Endothelial cell of umbilical vein (primary cell): ENCODE data around the gene LATS1. TPM values are rescaled to one million over a fixed set of nuclear protein-coding genes. Genes with fewer than 3 reads are reported as not detected.

Source experiments
- BruUV-seq: library from RNA; stranded (reverse); fragments of 400-500 nt; replicated peaks from 2 replicates; lab custom pipeline; 2021; lab: Mats Ljungman, UMichigan
- CTCF ChIA-PET: fragments of 300-600, 350-600 bp; sonication (Branson Sonifier 250); formaldehyde crosslinking; loops from one replicate; lab custom pipeline; 2021; ENCODE audit warnings: antibody characterized with exemption, inconsistent platforms; lab: Charles Lee
- POLR2A ChIA-PET: fragments of 300-600, 350-600 bp; sonication (Branson Sonifier 250); formaldehyde crosslinking; loops from one replicate; lab custom pipeline; 2021; ENCODE audit warnings: antibody characterized with exemption, inconsistent platforms; lab: Charles Lee
- DNase-seq: peaks from one replicate; pipeline ENCODE4 v3.0.0-alpha.2; 2011; ENCODE audit warnings: low read depth, low spot score
- FAIRE-seq: peaks from 2 replicates; lab custom pipeline; 2011; peaks lifted over from hg19 to GRCh38; lab: Jason Lieb, UNC
- H2AFZ ChIP-seq: 2 replicates; pipeline ENCODE4 v1.6.0; 2012; ENCODE audit warnings: low read depth, low read length, control low read depth, inconsistent platforms
- H3K27ac ChIP-seq: 2 replicates; pipeline ENCODE4 v1.5.1; 2011; ENCODE audit warnings: low read depth, mild to moderate bottlenecking, control low read depth, low read length, moderate library complexity; ENCODE audit not compliant: insufficient read depth
- H3K27me3 ChIP-seq, 2 experiments: 2 replicates each; pipeline versions ENCODE4 v1.6.0 to v1.6.1; 2011; ENCODE audit warnings: low read length in 2 of 2, mixed read lengths in 1 of 2; ENCODE audit not compliant: control insufficient read depth in 2 of 2, insufficient read depth in 2 of 2
- H3K36me3 ChIP-seq, 2 experiments: 2 replicates in 1 of 2; 3 replicates in 1 of 2; pipeline ENCODE4 v1.5.1; 2011; ENCODE audit warnings: low read length in 2 of 2, mild to moderate bottlenecking in 1 of 2, moderate library complexity in 1 of 2; ENCODE audit not compliant: control insufficient read depth in 2 of 2, insufficient read depth in 2 of 2; ENCODE audit errors: extremely low read depth in 1 of 2
- H3K4me1 ChIP-seq: 3 replicates; pipeline ENCODE4 v1.5.1; 2011; ENCODE audit warnings: mild to moderate bottlenecking, low read length; ENCODE audit not compliant: control insufficient read depth, insufficient read depth; ENCODE audit errors: extremely low read depth
- H3K4me2 ChIP-seq: 2 replicates; pipeline ENCODE4 v1.6.1; 2011; ENCODE audit warnings: low read length, control low read depth, mixed read lengths; ENCODE audit not compliant: insufficient read depth
- H3K4me3 ChIP-seq, 3 experiments: fragments of 200-600 bp in 1 of 3; sonication (generic), shearing (Covaris generic) in 1 of 3; replicated peaks in 1 of 3; 2 replicates each; pipeline ENCODE4 v1.5.1; 2011 to 2016; ENCODE audit warnings: control low read depth in 3 of 3, low read length in 3 of 3, mild to moderate bottlenecking in 2 of 3, inconsistent platforms in 1 of 3, low read depth in 1 of 3, moderate library complexity in 1 of 3; ENCODE audit not compliant: insufficient read depth in 1 of 3
- H3K79me2 ChIP-seq: 2 replicates; pipeline ENCODE4 v1.6.0; 2012; ENCODE audit warnings: low read length, inconsistent platforms; ENCODE audit not compliant: control insufficient read depth, insufficient read depth
- H3K9ac ChIP-seq: replicated peaks from 2 replicates; pipeline ENCODE3; 2011; ENCODE audit warnings: low read length, control low read depth; ENCODE audit not compliant: insufficient read depth; ENCODE audit errors: extremely low read depth
- H3K9me1 ChIP-seq: replicated peaks from 3 replicates; pipeline ENCODE4 v1.6.0; 2011; ENCODE audit warnings: mild to moderate bottlenecking, low read length; ENCODE audit not compliant: control insufficient read depth, insufficient read depth; ENCODE audit errors: extremely low read depth
- H3K9me3 ChIP-seq: replicated peaks from 2 replicates; pipeline ENCODE4 v1.5.1; 2012; ENCODE audit warnings: low read length, inconsistent platforms; ENCODE audit not compliant: control insufficient read depth, insufficient read depth
- H4K20me1 ChIP-seq: replicated peaks from 2 replicates; pipeline ENCODE3; 2011; ENCODE audit warnings: mild to moderate bottlenecking, low read length; ENCODE audit not compliant: control insufficient read depth, insufficient read depth; ENCODE audit errors: extremely low read depth
- EZH2 ChIP-seq: IDR thresholded peaks from 2 replicates; pipeline ENCODE4 v1.6.1; 2012; ENCODE audit warnings: borderline replicate concordance, low read depth, mild to moderate bottlenecking, moderate library complexity, low read length, inconsistent platforms; ENCODE audit not compliant: severe bottlenecking
- FOS ChIP-seq: IDR thresholded peaks from 2 replicates; pipeline ENCODE4 v1.6.1; 2011; ENCODE audit warnings: mild to moderate bottlenecking, low read length, moderate library complexity, borderline replicate concordance; ENCODE audit not compliant: insufficient read depth
- MYC ChIP-seq: IDR thresholded peaks from one replicate; pipeline ENCODE4 v1.6.1; 2011; ENCODE audit warnings: mild to moderate bottlenecking, low read depth, low read length
- POLR2A ChIP-seq: IDR thresholded peaks from 2 replicates; pipeline ENCODE4 v1.6.1; 2012; ENCODE audit warnings: low read depth, mild to moderate bottlenecking, control low read depth, low read length
- POLR2AphosphoS5 ChIP-seq: IDR thresholded peaks from 2 replicates; pipeline ENCODE4 v1.6.1; 2012; ENCODE audit warnings: low read depth, mild to moderate bottlenecking, control low read depth, low read length, moderate library complexity; ENCODE audit not compliant: insufficient read depth
- dilution Hi-C: fragments of 300-500 bp; cut with MboI; formaldehyde crosslinking; loops from one replicate; pipeline ENCODE4 v1.15.0; 2019; ENCODE audit warnings: low sequenced_read_pairs; ENCODE audit not compliant: extremely low pct_ligation_motif_present
- intact Hi-C: fragments of 100-400 bp; cut with micrococcal nuclease; formaldehyde crosslinking; loops from one replicate; pipeline ENCODE4 v1.10.0; 2022
- polyA plus RNA-seq, 4 experiments: library from polyadenylated mRNA; depleted of rRNA in 3 of 4; stranded (reverse) in 3 of 4; unstranded in 1 of 4; fragments of >200 nt; gene quantifications; 2 replicates each; pipeline versions ENCODE4 v1.2.1 to v1.2.3, GENCODE V29; 2011 to 2012; ENCODE audit warnings: missing spikeins in 1 of 4
- total RNA-seq: library from RNA; stranded (reverse); gene quantifications from 2 replicates; pipeline ENCODE4 v1.2.3, GENCODE V29; 2021
- TF ChIP-seq, protein P1 (sequence below), 2 donors: IDR thresholded peaks; 1 replicate in 1 of 2; 2 replicates in 1 of 2; pipeline ENCODE4 v1.5.1; 2011; ENCODE audit warnings: low read length in 2 of 2, mild to moderate bottlenecking in 2 of 2, moderate library complexity in 2 of 2, control low read depth in 1 of 2, inconsistent platforms in 1 of 2, low read depth in 1 of 2; ENCODE audit not compliant: insufficient read depth in 1 of 2; ENCODE audit errors: extremely low read depth in 1 of 2
- TF ChIP-seq, protein P2 (sequence below): IDR thresholded peaks from 2 replicates; pipeline ENCODE4 v1.6.1; 2011; ENCODE audit not compliant: insufficient read depth, insufficient read length

The LATS1 gene
- total and polyA plus RNA-seq, 2 donors (not counting 3 experiments of a cell fraction or from before 2014, with no cell fraction given), result 8.4 to 27.6 TPM

DNA sequence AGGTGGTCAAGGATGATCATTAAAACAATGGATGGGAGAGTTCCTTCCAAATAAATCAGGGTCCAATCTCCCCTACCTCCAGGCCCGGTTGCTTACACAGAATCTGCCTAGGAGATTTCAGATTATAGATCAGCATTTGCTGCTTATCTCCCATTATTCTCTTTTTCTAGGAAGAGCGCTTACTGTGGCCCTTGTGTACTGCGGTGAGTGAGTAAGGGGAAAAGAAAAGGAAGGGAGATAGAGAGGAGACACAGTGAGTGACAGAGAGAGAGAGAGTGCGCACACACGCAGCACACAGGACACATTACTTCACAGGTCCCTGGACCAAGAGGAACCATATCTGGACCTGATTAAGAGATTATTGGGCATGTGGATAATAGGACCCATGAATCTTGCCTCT is 6.2 kb downstream of the LATS1 start:
- H3K27ac ChIP-seq, result no peak overlapping the region
- CTCF ChIA-PET, result no interaction called here
- peaks cover 0 to 2% of the 10 kb centered on the region in 2 experiments for H3K36me3 ChIP-seq
- peaks cover 93% of the 10 kb centered on the region for H3K79me2 ChIP-seq
- no peak overlapping the region for H3K4me3 ChIP-seq
- no peak overlapping the region for H2AFZ ChIP-seq
- POLR2A ChIA-PET, result no interaction called here
- BruUV-seq, result no TSS peak
- intact Hi-C loops (no loop called here), dilution Hi-C loops (no loop called here)
- TF ChIP-seq POLR2A (no peak), EZH2 (no peak), MYC (no peak), FOS (no peak), POLR2AphosphoS5 (no peak)
- TF ChIP-seq, protein P1, sequence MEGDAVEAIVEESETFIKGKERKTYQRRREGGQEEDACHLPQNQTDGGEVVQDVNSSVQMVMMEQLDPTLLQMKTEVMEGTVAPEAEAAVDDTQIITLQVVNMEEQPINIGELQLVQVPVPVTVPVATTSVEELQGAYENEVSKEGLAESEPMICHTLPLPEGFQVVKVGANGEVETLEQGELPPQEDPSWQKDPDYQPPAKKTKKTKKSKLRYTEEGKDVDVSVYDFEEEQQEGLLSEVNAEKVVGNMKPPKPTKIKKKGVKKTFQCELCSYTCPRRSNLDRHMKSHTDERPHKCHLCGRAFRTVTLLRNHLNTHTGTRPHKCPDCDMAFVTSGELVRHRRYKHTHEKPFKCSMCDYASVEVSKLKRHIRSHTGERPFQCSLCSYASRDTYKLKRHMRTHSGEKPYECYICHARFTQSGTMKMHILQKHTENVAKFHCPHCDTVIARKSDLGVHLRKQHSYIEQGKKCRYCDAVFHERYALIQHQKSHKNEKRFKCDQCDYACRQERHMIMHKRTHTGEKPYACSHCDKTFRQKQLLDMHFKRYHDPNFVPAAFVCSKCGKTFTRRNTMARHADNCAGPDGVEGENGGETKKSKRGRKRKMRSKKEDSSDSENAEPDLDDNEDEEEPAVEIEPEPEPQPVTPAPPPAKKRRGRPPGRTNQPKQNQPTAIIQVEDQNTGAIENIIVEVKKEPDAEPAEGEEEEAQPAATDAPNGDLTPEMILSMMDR (IDR thresholded peaks at IDR 0.05; ENCODE audit: extremely low read depth in 1 of 2, insufficient read depth in 1 of 2, low read depth in 1 of 2, low read length in 2 of 2), result no peak
- TF ChIP-seq, protein P2, sequence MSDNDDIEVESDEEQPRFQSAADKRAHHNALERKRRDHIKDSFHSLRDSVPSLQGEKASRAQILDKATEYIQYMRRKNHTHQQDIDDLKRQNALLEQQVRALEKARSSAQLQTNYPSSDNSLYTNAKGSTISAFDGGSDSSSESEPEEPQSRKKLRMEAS, result no peak
- H3K9me1 ChIP-seq, result no peaks in the 10 kb centered on the region
- peaks cover 9% of the 10 kb centered on the region for H4K20me1 ChIP-seq
- H3K4me1 ChIP-seq, result peaks cover 10% of the 10 kb centered on the region
- no peaks in the 10 kb centered on the region for H3K9me3 ChIP-seq
- H3K4me2 ChIP-seq, result no peak overlapping the region
- FAIRE-seq (no peak), DNase-seq (no peak)
- H3K27me3 ChIP-seq, result no peaks in the 10 kb centered on the region
- H3K9ac ChIP-seq, result no peak overlapping the region
